AG10803 (cell line): ENCODE results near the gene SEL1L2.

Experiments
- DNase-seq: peaks from one replicate; pipeline ENCODE4 v3.0.0; 2010; ENCODE audit warnings: low read depth
- H3K4me3 ChIP-seq: 2 replicates; pipeline ENCODE4 v1.5.1; 2011; ENCODE audit warnings: mild to moderate bottlenecking, low read length, control low read depth
- TF ChIP-seq, protein P1 (sequence below): conservative IDR thresholded peaks from 2 replicates; pipeline ENCODE4 v1.5.1; 2011; ENCODE audit warnings: mild to moderate bottlenecking, low read length, control low read depth, inconsistent platforms

Gene SEL1L2

GRCh38 chr20:13913572-13913971, 76.8 kb downstream of the SEL1L2 start:
- H3K4me3 ChIP-seq, result no peak overlapping the region
- peak; percentile 21 for DNase-seq

GRCh38 chr20:13913131-13913530, 77.3 kb downstream of the SEL1L2 start:
- no peak for DNase-seq
- H3K4me3 ChIP-seq, result no peak overlapping the region
- TF ChIP-seq, protein P1, sequence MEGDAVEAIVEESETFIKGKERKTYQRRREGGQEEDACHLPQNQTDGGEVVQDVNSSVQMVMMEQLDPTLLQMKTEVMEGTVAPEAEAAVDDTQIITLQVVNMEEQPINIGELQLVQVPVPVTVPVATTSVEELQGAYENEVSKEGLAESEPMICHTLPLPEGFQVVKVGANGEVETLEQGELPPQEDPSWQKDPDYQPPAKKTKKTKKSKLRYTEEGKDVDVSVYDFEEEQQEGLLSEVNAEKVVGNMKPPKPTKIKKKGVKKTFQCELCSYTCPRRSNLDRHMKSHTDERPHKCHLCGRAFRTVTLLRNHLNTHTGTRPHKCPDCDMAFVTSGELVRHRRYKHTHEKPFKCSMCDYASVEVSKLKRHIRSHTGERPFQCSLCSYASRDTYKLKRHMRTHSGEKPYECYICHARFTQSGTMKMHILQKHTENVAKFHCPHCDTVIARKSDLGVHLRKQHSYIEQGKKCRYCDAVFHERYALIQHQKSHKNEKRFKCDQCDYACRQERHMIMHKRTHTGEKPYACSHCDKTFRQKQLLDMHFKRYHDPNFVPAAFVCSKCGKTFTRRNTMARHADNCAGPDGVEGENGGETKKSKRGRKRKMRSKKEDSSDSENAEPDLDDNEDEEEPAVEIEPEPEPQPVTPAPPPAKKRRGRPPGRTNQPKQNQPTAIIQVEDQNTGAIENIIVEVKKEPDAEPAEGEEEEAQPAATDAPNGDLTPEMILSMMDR, result no peak

More at GRCh38 chr20:13913572-13913971, 76.8 kb downstream of the SEL1L2 start:
- TF ChIP-seq, protein P1, result no peak

GRCh38 chr20:13910492-13910891, 79.9 kb downstream of the SEL1L2 start:
- no peak overlapping the region for H3K4me3 ChIP-seq
- no peak for DNase-seq
- TF ChIP-seq, protein P1, result no peak

- TF ChIP-seq, protein P1, result no peak
- DNase-seq, result no peak
Observed at GRCh38 chr20:13909067-13909466, 81.3 kb downstream of the SEL1L2 start.

DNA sequence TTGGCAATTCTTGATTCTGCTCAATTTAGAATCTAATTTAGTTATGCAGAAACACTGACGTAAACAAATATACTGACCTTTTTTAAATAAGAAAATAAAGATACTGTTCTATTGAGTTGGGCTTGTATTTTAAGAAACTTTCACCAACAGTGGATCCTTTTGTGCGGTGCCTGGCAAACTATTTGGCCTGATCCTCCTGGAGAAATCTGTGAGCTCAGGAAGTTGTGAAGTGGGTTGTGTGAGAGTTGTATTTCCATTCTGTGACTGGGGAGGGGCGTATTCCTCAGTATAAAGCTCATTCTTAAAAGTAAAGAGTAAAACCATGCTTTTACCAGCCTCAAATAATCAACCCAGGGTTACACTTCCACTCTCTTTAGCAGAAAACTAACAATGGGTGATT, 85.6 kb downstream of the SEL1L2 start:
- TF ChIP-seq, protein P1, result no peak
- H3K4me3 ChIP-seq, result no peak overlapping the region
- DNase-seq, result no peak

More at GRCh38 chr20:13909067-13909466, 81.3 kb downstream of the SEL1L2 start:
- no peak overlapping the region for H3K4me3 ChIP-seq

- TF ChIP-seq, protein P1, result no peak
- DNase-seq, result no peak
- no peak overlapping the region for H3K4me3 ChIP-seq
Observed at GRCh38 chr20:13900496-13900895, 89.9 kb downstream of the SEL1L2 start.

GRCh38 chr20:13898012-13898612, 92.3 kb downstream of the SEL1L2 start:
- no peak for DNase-seq
- H3K4me3 ChIP-seq, result no peak overlapping the region
- TF ChIP-seq, protein P1, result peak; percentile 49
